GM12864 (cell line): ENCODE data around the gene MAPRE3.

Experiments
- DNase-seq: peaks from one replicate; pipeline ENCODE4 v3.0.0-alpha.2; 2011; ENCODE audit warnings: low read depth
- H3K4me3 ChIP-seq: 2 replicates; pipeline ENCODE4 v1.5.1; 2011; ENCODE audit warnings: mild to moderate bottlenecking, low read depth, low read length, control low read depth
- TF ChIP-seq, protein P1 (sequence below): IDR thresholded peaks from 2 replicates; pipeline ENCODE4 v1.5.1; 2011; ENCODE audit warnings: low read depth, mild to moderate bottlenecking, moderate library complexity, low read length, control low read depth, inconsistent platforms; ENCODE audit errors: missing control alignments

The MAPRE3 gene

DNA sequence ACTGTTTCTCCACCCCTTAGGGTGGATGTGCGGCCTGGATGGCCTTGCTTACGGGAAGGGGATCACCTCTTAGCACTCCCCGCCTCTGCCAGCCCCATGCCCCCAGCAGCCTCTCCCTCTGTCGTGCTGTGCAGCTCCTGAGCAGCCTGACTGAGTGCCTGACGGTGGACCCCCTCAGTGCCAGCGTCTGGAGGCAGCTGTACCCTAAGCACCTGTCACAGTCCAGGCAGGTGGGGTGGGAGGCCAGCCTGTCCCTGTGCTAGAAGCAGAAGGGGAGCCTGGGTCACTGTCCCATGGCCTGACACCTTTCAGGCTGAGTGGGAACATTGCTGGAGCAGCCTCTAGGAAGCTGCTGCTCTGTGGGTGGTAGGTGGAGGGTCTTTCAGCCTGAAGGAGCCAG, 67.6 kb downstream of the MAPRE3 start:
- no peak overlapping the region for H3K4me3 ChIP-seq
- no peak for DNase-seq
- TF ChIP-seq, protein P1, sequence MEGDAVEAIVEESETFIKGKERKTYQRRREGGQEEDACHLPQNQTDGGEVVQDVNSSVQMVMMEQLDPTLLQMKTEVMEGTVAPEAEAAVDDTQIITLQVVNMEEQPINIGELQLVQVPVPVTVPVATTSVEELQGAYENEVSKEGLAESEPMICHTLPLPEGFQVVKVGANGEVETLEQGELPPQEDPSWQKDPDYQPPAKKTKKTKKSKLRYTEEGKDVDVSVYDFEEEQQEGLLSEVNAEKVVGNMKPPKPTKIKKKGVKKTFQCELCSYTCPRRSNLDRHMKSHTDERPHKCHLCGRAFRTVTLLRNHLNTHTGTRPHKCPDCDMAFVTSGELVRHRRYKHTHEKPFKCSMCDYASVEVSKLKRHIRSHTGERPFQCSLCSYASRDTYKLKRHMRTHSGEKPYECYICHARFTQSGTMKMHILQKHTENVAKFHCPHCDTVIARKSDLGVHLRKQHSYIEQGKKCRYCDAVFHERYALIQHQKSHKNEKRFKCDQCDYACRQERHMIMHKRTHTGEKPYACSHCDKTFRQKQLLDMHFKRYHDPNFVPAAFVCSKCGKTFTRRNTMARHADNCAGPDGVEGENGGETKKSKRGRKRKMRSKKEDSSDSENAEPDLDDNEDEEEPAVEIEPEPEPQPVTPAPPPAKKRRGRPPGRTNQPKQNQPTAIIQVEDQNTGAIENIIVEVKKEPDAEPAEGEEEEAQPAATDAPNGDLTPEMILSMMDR, result no peak

DNA sequence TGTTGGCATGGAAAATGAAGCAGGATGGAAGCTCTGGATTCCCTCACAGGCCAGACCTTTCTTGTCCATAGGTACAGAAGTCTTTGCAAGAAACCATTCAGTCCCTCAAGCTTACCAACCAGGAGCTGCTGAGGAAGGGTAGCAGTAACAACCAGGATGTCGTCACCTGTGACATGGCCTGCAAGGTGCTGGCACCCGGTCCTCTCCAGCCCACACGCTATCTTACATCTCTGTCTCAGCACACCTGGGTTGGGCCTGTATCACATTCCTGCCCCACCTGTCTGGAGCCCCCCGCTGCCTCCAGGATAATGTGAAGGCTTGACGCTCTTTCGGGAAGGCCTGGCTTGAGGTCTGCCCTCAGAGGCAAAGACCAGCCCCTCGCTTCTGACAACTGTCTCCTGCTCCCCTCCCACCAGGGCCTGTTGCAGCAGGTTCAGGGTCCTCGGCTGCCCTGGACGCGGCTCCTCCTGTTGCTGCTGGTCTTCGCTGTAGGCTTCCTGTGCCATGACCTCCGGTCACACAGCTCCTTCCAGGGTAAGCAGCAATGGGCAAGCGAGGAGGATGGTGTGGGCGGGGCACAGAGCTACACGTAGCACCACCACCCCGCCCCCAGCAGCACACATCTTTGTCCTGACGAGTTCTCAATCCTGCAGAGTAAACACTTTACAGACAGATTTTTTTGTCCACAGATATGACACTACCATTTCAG, 68.3 kb downstream of the MAPRE3 start:
- TF ChIP-seq, protein P1, result no peak
- DNase-seq, result no peak
- no peak overlapping the region for H3K4me3 ChIP-seq

DNA sequence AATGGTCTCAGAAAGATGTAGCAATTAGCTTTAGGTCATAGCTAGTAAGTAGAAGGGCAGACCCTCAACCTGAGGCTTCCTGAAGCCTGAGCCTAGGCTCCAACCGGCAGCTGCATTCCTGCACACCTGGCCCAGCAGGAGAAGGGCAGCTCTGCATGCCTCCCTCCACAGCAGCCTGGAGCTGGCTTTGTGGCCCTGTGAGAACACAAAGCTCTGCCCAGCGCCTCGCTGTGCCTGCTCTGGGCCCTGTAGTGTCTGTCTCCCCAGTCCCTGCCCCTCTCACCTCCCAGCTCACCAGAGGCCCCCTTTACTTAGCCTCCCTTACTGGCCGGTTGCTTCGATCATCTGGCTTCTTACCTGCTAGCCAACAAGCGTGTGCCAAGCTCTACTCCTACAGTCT, 69.0 kb downstream of the MAPRE3 start:
- H3K4me3 ChIP-seq, result no peak overlapping the region
- DNase-seq, result no peak
- TF ChIP-seq, protein P1, result no peak

DNA sequence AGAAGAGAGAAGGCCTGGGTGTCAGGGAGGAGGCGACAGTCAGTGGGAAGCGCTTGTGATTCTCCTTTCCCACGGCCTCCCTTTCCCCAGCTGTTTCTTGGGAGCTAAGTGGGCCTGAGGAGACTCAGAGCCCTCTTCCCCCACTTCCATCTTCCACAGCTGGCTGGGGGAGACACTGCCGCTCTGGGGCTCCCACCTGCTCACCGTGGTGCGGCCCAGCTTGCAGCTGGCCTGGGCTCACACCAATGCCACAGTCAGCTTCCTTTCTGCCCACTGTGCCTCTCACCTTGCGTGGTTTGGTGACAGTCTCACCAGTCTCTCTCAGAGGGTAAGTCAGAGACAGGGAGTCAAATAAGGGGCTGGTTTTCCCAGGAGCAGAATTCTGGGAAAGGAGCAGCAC, 69.4 kb downstream of the MAPRE3 start:
- no peak overlapping the region for H3K4me3 ChIP-seq

DNA sequence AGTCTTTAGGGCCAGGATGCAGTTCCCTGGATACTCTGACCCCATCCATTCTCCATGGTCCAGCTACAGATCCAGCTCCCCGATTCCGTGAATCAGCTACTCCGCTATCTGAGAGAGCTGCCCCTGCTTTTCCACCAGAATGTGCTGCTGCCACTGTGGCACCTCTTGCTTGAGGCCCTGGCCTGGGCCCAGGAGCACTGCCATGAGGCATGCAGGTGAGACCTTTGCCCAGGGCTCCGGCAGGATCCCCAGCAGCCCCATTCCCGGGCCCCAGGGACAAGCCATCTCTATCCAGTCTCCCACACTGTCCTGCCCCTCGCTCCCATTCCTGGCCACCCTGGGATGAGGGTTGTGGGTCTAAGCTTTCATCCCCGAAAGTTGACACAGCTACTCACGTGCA, 69.8 kb downstream of the MAPRE3 start:
- H3K4me3 ChIP-seq, result no peak overlapping the region

More for the DNA sequence above, 69.4 kb downstream of the MAPRE3 start:
- DNase-seq, result no peak
- TF ChIP-seq, protein P1, result no peak

DNA sequence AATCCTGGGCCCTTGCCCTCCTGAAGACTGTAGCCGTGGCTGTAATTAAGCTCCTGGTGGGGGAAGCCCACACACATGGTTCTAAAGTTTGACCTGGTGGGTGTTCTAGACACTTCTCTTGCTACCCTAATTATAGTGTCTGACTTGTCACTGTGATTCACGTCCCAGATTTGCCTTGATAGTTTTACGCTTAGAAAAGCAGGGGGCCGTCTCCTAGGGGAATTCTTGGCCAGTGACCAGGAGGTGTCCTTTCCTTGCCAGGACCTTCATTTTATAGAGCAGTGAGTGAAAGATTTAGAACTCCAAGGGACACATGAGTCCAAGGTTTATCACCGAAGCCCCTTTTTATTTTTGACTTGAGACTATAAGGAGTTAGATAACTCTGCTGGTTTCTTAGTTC, 71.3 kb downstream of the MAPRE3 start:
- TF ChIP-seq, protein P1, result no peak
- H3K4me3 ChIP-seq, result no peak overlapping the region
- no peak for DNase-seq

More for the DNA sequence above, 69.8 kb downstream of the MAPRE3 start:
- DNase-seq, result no peak
- TF ChIP-seq, protein P1, result no peak

DNA sequence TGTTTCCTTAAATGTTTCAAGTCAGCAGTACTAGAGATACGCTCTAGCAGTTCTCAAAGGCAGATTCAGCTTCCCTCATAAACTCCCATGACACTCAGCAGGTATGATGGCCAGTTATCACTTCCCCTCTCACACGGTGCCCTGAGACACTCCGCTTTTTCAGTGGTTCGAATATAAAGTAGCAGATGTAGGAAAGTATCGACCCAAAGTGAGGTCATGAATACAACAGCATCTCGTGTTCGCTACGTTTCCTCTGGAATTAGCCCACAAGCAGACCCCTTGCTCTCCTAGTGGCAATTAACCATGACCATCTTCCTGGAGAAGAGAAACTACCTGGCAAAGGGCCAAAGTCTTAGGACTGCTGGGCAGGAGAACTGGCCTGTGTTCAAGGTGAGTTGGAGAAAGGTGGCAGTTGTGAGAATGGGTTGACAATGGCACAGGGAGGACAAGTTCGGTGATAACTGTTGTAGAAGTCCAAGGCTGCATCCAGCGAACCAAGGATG, 71.8 kb downstream of the MAPRE3 start:
- TF ChIP-seq, protein P1, result no peak
- peak; percentile 49 for DNase-seq
- H3K4me3 ChIP-seq, result no peak overlapping the region
